ENCODE data around the gene GPRC5C.

The GPRC5C gene

GRCh38 chr17:74452033-74452840 lies 20.3 kb downstream of the GPRC5C start:
- peak; percentile 46 for DNase-seq (ENCODE audit: low read depth, low spot score)

GRCh38 chr17:74452841-74453661 lies 21.2 kb downstream of the GPRC5C start:
- peak; percentile 56 for DNase-seq (ENCODE audit: low read depth, low spot score)

GRCh38 chr17:74453665-74454196 lies 21.8 kb downstream of the GPRC5C start:
- DNase-seq (ENCODE audit: low read depth, low spot score) = no peak

GRCh38 chr17:74454197-74455024 lies 22.5 kb downstream of the GPRC5C start:
- peak; percentile 89 for DNase-seq (ENCODE audit: low read depth, low spot score)

- DNase-seq (ENCODE audit: low read depth, low spot score) = peak; percentile 36
These were observed 23.2 kb downstream of the GPRC5C start for GRCh38 chr17:74455025-74455545.

GRCh38 chr17:74455821-74456220 lies 23.9 kb downstream of the GPRC5C start:
- DNase-seq (ENCODE audit: low read depth, low spot score) = no peak

GRCh38 chr17:74457146-74457819 lies 25.4 kb downstream of the GPRC5C start:
- DNase-seq (ENCODE audit: low read depth, low spot score) = peak; percentile 80

GRCh38 chr17:74457820-74458166 lies 25.9 kb downstream of the GPRC5C start:
- no peak for DNase-seq (ENCODE audit: low read depth, low spot score)

GRCh38 chr17:74458835-74459234 lies 26.9 kb downstream of the GPRC5C start:
- DNase-seq (ENCODE audit: low read depth, low spot score) = no peak

- DNase-seq (ENCODE audit: low read depth, low spot score) = no peak
These were observed 27.7 kb downstream of the GPRC5C start for GRCh38 chr17:74459622-74460021.

- DNase-seq (ENCODE audit: low read depth, low spot score) = no peak
These were observed 28.4 kb downstream of the GPRC5C start for GRCh38 chr17:74460241-74460640.

- DNase-seq (ENCODE audit: low read depth, low spot score) = no peak
These were observed 29.1 kb downstream of the GPRC5C start for GRCh38 chr17:74460996-74461395.

GRCh38 chr17:74461611-74462010 lies 29.7 kb downstream of the GPRC5C start:
- no peak for DNase-seq (ENCODE audit: low read depth, low spot score)

- DNase-seq (ENCODE audit: low read depth, low spot score) = no peak
These were observed 33.0 kb downstream of the GPRC5C start for GRCh38 chr17:74464730-74465377.

GRCh38 chr17:74465378-74466110 lies 33.7 kb downstream of the GPRC5C start:
- no peak for DNase-seq (ENCODE audit: low read depth, low spot score)

- no peak for DNase-seq (ENCODE audit: low read depth, low spot score)
These were observed 34.4 kb downstream of the GPRC5C start, which contains the start of gene CD300A for GRCh38 chr17:74466111-74466827. CD300A (plus strand) TSS chr17:74466634; CDS start chr17:74466704, 70 bp downstream.

- no peak for DNase-seq (ENCODE audit: low read depth, low spot score)
These were observed 34.9 kb downstream of the GPRC5C start for GRCh38 chr17:74466828-74467184.

- DNase-seq (ENCODE audit: low read depth, low spot score) = no peak
These were observed 35.5 kb downstream of the GPRC5C start for GRCh38 chr17:74467221-74467951.
